AG08396 (cell line): ENCODE data around the gene KATNA1.

Source experiments
- DNase-seq: peaks from one replicate; pipeline ENCODE4 v3.0.0; 2012; ENCODE audit warnings: low spot score, mixed read lengths

KATNA1 gene

DNA sequence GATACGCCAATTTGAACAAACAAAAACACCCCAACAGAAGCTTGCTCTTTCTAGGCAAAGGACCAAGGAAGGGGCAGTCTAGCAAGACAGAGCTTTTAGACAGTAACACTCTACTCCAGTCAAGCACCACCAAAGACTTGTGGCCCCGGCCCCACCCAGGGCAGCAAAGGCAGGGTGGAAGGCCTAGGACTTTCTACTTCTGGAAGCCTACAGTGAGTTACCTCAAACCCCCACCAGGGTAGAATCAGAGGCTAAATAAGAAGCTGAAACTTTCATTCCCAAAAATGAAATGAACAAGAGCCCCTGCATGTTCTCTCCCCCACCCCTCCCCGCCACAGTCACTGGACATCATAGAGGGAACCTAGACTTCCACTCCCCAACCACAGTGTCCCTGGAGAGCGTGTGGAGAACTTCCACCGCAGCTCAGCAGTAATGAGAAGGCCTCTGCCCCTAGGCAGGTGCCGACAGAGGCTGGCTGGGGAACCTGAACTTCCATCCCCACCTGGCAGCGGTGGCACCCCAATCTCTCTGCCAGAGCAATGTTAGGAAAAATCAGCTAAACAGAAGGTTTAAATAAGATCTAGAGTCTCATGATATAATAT, 40.0 kb downstream of the KATNA1 start:
- no peak for DNase-seq

DNA sequence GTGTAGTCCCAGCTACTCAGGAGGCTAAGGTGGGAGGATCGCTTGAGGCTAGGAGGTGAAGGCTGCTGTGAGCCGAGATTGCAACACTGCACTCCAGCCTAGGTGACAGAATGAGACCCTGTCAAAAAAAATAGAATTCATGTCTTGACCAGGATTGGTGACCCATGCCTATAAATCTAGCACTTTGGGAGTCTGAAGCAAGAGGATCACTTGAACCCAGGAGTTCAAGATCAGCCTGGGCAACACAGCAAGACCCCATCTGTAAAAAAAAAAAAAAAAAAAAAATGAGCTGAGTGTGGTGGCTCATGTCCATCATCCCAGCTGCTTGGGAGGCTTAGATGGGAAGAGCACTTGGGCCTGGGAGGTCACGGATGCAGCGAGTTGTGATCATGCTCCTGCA, 48.0 kb downstream of the KATNA1 start:
- no peak for DNase-seq

- no peak for DNase-seq
Observed at GRCh38 chr6:149593408-149593807, 55.1 kb downstream of the KATNA1 start.

GRCh38 chr6:149592983-149593382, 55.5 kb downstream of the KATNA1 start:
- DNase-seq: no peak

GRCh38 chr6:149586149-149586548, 62.4 kb downstream of the KATNA1 start:
- DNase-seq: no peak

DNA sequence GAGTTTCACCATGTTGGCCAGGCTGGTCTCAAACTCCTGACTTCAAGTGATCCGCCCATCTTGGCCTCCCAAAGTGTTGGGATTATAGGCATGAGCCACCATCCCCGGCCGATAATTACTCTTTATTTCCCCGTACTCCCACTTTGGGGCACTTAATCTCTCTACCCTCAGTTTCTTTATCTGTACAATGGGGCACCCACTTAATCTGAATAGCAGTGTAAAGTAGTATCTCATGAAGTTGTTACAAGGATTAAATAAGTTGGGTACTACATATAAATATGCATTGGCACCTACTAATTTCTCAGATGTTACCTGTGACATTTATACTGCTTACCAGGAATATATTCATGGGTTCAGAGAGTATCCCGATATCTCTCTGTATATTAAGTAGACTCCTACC, 67.2 kb downstream of the KATNA1 start:
- no peak for DNase-seq

GRCh38 chr6:149580880-149581279, 67.6 kb downstream of the KATNA1 start:
- no peak for DNase-seq

DNA sequence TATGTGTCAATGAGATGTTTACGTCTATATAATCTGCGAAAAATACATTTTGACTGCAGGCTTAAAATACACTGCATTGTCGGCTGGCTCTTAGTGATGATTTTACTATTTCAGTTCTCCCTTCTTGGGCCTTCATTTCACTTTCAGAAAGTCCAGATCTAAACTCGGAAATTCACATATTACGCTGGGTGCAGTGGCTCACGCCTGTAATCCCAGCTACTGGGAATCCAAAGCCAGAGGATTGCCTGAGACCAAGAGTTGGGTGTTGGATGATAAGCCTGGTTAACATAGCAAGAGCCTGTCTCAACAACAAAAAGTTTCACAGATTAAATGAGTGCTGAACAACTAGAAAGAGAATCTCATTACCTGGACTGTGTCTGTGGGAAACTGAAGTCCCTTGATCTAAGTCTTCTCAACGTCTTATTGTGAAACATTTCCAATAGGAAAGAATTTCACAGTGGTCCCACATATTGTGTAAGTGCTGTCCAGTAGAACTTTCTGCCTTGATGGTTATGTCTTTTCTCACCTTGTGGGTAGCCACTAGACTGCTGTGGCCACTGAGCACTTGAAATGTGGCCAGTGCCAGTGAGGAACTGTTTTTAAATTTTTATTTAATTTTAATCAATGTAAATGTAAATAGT, 80.4 kb downstream of the KATNA1 start:
- DNase-seq: no peak

- no peak for DNase-seq
Observed at GRCh38 chr6:149567194-149567586, 81.3 kb downstream of the KATNA1 start.

GRCh38 chr6:149566410-149567193, 81.9 kb downstream of the KATNA1 start:
- DNase-seq: peak; percentile 52

DNA sequence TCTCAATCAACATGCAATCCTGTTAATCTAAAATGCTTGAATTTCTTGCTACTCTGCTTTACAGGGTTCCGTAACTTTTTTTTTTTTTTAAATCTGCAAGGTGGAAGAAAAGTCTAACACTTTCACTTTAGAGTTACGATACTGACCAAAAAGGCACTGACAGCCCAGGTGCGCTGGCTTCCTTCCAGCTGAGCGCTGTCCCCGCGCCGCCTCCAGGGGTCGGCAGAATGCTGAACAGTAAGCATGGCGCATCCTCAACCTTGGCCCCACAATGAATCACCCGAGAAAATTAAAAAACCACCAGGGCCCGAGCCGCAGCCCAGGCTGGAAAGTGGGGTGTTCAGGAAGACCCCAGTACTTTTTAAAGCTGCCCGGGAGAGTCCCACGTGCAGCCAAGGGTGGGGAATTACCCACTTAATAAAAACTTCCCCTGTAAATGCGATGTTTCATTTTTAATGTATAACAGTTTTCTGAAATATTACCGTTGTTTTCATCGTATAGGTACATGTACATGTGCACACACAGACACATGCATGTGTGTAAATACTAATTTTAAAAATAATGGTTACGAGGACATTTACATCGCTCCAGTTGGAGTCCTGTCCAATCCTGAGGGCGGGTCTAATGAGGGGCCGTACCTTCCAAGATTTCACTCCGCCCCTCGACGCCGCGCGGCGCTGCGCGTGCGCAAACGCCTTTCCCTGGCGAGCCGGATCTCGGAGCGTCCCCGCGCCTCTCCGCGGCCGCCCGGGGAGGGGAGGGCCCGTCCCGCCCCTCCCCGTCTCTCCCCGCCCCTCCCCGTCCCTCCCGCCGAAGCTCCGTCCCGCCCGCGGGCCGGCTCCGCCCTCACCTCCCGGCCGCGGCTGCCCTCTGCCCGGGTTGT, 82.7 kb downstream of the KATNA1 start, which contains the start of gene GINM1:
TSS of gene GINM1 (plus strand) at position 849 of the 883 bp plus-strand sequence. CDS start 40 bp downstream, outside the sequence.
- DNase-seq: peak; percentile 100

DNA sequence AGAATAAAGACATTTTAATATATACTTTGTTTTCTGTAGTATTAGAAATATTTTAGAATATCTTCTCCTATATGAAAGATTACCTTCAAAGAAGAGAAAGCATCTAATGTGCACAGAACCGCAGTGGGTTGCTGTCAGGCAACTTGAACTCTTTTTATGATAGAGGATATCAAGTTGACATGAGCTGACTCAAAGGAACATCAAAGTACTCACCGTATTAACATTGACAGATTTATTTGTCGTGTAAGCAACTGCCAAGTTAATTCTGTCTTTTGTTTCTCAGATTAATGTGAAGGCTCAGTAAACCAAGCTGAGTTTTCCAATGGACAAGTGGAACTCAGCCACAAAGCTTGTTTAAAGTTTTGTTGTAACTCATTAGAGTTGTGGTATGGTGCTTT, 84.6 kb downstream of the KATNA1 start:
- no peak for DNase-seq

DNA sequence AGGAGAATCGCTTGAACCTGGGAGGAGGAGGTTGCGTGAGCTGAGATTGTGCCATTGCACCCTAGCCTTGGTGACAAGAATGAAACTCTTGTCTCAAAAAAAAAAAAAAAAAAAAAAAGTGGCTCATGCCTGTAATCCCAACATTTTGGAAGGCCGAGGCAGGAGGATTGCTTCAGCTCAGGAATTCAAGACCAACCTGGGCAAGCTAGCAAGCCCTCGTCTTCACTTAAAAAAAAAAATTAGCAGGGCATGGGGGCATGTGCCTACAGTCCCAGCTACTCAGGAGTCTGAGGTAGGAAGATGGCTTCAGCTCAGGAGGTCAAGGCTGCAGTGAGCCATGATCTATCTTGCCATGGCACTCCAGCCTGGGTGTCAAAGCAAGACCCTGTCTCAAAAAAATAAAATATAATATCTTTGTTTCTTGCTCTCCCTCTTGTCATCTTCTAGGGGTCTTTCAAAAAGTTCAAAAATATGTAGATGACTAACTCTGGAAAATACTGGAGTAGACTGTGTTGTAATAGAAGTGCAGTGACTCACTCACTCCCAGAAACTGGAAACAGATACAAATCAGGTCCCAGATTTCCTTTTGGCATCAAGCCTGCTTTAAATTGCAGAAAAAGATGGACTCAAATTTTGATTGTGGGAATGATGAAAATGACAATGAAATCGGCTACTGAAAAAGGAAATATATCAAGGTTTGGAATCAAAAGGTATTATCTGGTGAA, 85.1 kb downstream of the KATNA1 start:
- peak; percentile 63 for DNase-seq

DNA sequence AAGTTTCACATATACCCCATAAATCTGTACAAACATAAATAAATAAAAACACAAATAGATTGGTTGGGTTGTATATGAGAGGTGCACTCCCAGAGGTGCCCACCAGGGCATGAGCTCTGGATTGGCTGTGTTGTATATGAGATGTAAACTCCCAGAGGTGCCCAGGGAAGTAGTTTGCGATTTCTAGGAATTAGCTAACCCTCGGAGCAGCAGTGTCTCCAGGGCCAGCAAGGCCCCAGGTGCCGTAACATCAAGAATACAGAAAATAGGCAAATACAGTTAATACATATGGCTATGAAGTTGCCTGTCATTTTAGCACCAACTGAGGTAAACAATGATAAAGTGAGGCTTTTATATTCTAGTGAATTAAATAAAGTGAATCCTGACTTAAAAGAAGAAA, 87.8 kb downstream of the KATNA1 start:
- peak; percentile 23 for DNase-seq

DNA sequence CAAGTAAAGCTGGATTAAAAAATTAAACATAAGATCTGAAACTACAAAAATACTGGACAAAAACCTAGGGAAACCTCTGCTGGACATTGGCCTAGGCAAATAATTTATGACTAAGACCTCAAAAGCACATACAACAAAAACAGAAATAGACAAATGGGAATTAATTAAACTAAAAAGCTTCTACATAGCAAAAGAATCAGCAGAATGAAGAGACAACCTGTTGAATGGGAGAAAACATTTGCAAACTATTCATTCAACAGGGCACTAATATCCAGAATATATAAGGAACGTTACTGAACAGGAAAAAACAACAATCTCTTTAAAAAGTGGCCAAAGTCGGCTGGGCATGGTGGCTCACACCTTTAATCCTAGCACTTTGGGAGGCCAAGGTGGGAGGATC, 89.1 kb downstream of the KATNA1 start:
- DNase-seq: no peak

DNA sequence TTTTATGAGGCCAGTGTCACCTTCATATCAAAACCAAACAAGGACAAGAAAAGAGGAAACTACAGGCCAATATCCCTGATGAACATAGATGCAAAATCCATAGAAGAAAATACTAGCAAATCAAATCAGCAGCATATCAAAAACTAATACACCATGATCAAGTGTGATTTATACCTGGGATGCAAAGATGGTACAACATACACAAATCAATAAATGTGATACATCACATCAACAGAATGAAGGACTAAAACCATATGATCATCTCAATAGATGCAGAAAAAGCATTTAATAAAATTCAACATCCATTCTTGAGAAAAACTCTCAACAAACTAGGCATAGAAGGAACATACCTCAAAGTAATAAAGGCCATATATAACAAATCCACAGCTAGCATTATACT, 90.5 kb downstream of the KATNA1 start:
- no peak for DNase-seq

- no peak for DNase-seq
Observed at GRCh38 chr6:149551920-149552319, 96.6 kb downstream of the KATNA1 start.

DNA sequence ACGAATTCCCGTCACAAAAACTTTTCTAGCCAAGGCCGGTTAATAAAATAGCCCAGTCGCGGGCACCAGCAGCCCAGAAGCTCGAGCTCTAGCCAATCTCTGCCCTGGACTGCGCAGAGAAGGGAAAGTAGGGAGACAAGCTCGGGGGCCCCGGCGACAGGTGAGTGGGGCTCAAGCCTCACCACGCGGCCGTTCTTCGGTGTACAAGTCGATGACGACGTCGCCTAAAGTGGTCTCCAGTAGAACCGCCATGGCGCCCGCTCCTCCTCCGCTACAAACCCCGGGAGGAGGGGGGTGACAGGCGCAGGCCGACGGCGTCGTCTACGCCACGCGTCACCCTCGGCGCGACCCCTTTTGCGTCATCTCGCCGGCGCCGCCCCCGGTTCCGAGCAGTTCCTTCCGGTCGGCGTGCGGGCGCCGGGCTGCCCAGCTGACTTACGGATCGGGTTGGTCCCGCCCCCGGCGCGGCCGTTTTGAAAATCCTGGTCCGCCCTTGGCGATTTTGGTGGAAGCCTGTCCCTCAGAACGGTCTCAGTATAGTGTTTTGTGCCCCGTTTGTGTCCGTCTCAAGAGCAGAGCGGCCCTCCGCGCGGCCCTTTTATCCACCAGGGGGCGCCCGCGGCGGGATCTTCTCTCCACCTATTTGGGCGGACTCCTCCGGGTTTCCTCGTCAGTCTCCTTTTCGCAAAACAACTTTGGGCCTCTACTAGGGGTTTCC, 102.6 kb downstream of the KATNA1 start, which contains the start of gene PPIL4:
TSS of gene PPIL4 (minus strand) at position 290 of the 718 bp plus-strand sequence. CDS start at position 252, 38 bp downstream.
- DNase-seq: peak; percentile 94

- peak; percentile 60 for DNase-seq
Observed at GRCh38 chr6:149545258-149545753, 103.2 kb downstream of the KATNA1 start.
